ENCODE data around the gene HDLBP.

HDLBP gene

GRCh38 chr2:241214209-241214608 lies 101.3 kb downstream of the HDLBP start:
- in situ Hi-C loops (cut with MboI; ENCODE audit: low sequenced_read_pairs) = no loop called here

- in situ Hi-C loops (cut with MboI; ENCODE audit: low sequenced_read_pairs) = no loop called here
Observed at GRCh38 chr2:241213567-241213966, 101.9 kb downstream of the HDLBP start.

GRCh38 chr2:241213041-241213440 lies 102.4 kb downstream of the HDLBP start:
- in situ Hi-C loops (cut with MboI; ENCODE audit: low sequenced_read_pairs) = no loop called here

GRCh38 chr2:241211276-241211675 lies 104.2 kb downstream of the HDLBP start:
- in situ Hi-C loops (cut with MboI; ENCODE audit: low sequenced_read_pairs) = no loop called here

GRCh38 chr2:241209271-241209670 lies 106.2 kb downstream of the HDLBP start:
- in situ Hi-C loops (cut with MboI; ENCODE audit: low sequenced_read_pairs) = no loop called here

GRCh38 chr2:241208058-241208457 lies 107.4 kb downstream of the HDLBP start:
- in situ Hi-C loops (cut with MboI; ENCODE audit: low sequenced_read_pairs) = no loop called here

GRCh38 chr2:241207641-241208040 lies 107.8 kb downstream of the HDLBP start:
- in situ Hi-C loops (cut with MboI; ENCODE audit: low sequenced_read_pairs) = no loop called here

GRCh38 chr2:241207151-241207550 lies 108.3 kb downstream of the HDLBP start:
- in situ Hi-C loops (cut with MboI; ENCODE audit: low sequenced_read_pairs) = no loop called here

- in situ Hi-C loops (cut with MboI; ENCODE audit: low sequenced_read_pairs) = no loop called here
Observed at GRCh38 chr2:241205086-241205485, 110.4 kb downstream of the HDLBP start.

- in situ Hi-C loops (cut with MboI; ENCODE audit: low sequenced_read_pairs) = no loop called here
Observed at GRCh38 chr2:241204490-241204889, 111.0 kb downstream of the HDLBP start.

- in situ Hi-C loops (cut with MboI; ENCODE audit: low sequenced_read_pairs) = no loop called here
Observed at GRCh38 chr2:241204010-241204384, 111.5 kb downstream of the HDLBP start.

- in situ Hi-C loops (cut with MboI; ENCODE audit: low sequenced_read_pairs) = no loop called here
Observed at GRCh38 chr2:241203218-241204009, 112.1 kb downstream of the HDLBP start.

- in situ Hi-C loops (cut with MboI; ENCODE audit: low sequenced_read_pairs) = no loop called here
Observed at GRCh38 chr2:241202681-241203080, 112.8 kb downstream of the HDLBP start.

- in situ Hi-C loops (cut with MboI; ENCODE audit: low sequenced_read_pairs) = no loop called here
Observed at GRCh38 chr2:241202268-241202585, 113.2 kb downstream of the HDLBP start.

- in situ Hi-C loops (cut with MboI; ENCODE audit: low sequenced_read_pairs) = no loop called here
Observed at GRCh38 chr2:241201445-241202267, 113.8 kb downstream of the HDLBP start.

GRCh38 chr2:241200822-241201395 lies 114.6 kb downstream of the HDLBP start:
- in situ Hi-C loops (cut with MboI; ENCODE audit: low sequenced_read_pairs) = no loop called here

GRCh38 chr2:241199897-241200821 lies 115.3 kb downstream of the HDLBP start:
- in situ Hi-C loops (cut with MboI; ENCODE audit: low sequenced_read_pairs) = no loop called here

GRCh38 chr2:241199286-241199685 lies 116.2 kb downstream of the HDLBP start:
- in situ Hi-C loops (cut with MboI; ENCODE audit: low sequenced_read_pairs) = no loop called here

- in situ Hi-C loops (cut with MboI; ENCODE audit: low sequenced_read_pairs) = no loop called here
Observed at GRCh38 chr2:241198381-241199279, 116.8 kb downstream of the HDLBP start.

GRCh38 chr2:241197947-241198346 lies 117.5 kb downstream of the HDLBP start:
- in situ Hi-C loops (cut with MboI; ENCODE audit: low sequenced_read_pairs) = no loop called here

Measured in HL-60/S4 (cell line).